Astrocyte (in vitro differentiated cells and primary cell): ENCODE measurements around the gene NISCH. TPM values are rescaled to one million over a fixed set of nuclear protein-coding genes. Genes with fewer than 3 reads are reported as not detected.
A peak's percentile ranks its signal among the peaks of the same experiment; 100 is the strongest.

Experiments used
- DNase-seq: peaks from one replicate; pipeline ENCODE4 v3.0.0-alpha.2; 2010; ENCODE audit warnings: low read depth
- FAIRE-seq: peaks from 2 replicates; lab custom pipeline; 2011; peaks lifted over from hg19 to GRCh38; lab: Jason Lieb, UNC
- H2AFZ ChIP-seq: 2 replicates; pipeline ENCODE4 v1.6.0; 2012; ENCODE audit warnings: low read depth, low read length, inconsistent platforms
- H3K27ac ChIP-seq: 2 replicates; pipeline ENCODE4 v1.5.1; 2011; ENCODE audit warnings: low read depth, low read length, inconsistent platforms
- H3K27me3 ChIP-seq: 2 replicates; pipeline ENCODE4 v1.6.0; 2011; ENCODE audit warnings: low read length, inconsistent platforms; ENCODE audit not compliant: insufficient read depth
- H3K36me3 ChIP-seq: 2 replicates; pipeline ENCODE4 v1.5.1; 2011; ENCODE audit warnings: low read length, inconsistent platforms; ENCODE audit not compliant: insufficient read depth
- H3K4me1 ChIP-seq: 2 replicates; pipeline ENCODE4 v1.5.1; 2011; ENCODE audit warnings: low read length, inconsistent platforms; ENCODE audit not compliant: insufficient read depth
- H3K4me2 ChIP-seq: 2 replicates; pipeline ENCODE4 v1.6.0; 2012; ENCODE audit warnings: low read length, inconsistent platforms
- H3K4me3 ChIP-seq: 2 replicates; pipeline ENCODE4 v1.5.1; 2011; ENCODE audit warnings: low read depth, mild to moderate bottlenecking, low read length, inconsistent platforms; ENCODE audit not compliant: insufficient read depth
- H3K79me2 ChIP-seq: 2 replicates; pipeline ENCODE4 v1.6.0; 2012; ENCODE audit warnings: mild to moderate bottlenecking, low read length, inconsistent platforms; ENCODE audit not compliant: insufficient read depth
- H3K9ac ChIP-seq: 2 replicates; pipeline ENCODE4 v1.6.0; 2012; ENCODE audit warnings: mild to moderate bottlenecking, low read length, inconsistent platforms
- H3K9me3 ChIP-seq: 2 replicates; pipeline ENCODE4 v1.5.1; 2012; ENCODE audit warnings: low read depth, mild to moderate bottlenecking, low read length, inconsistent platforms; ENCODE audit not compliant: insufficient read depth
- H4K20me1 ChIP-seq: 2 replicates; pipeline ENCODE4 v1.6.0; 2012; ENCODE audit warnings: low read length, inconsistent platforms; ENCODE audit not compliant: insufficient read depth
- H3K27ac Mint-ChIP-seq: one replicate; pipeline ENCODE4 v1.8.0; 2021; ENCODE audit warnings: mild to moderate bottlenecking, mixed read lengths; ENCODE audit not compliant: unreplicated experiment
- H3K27me3 Mint-ChIP-seq: one replicate; pipeline ENCODE4 v1.8.0; 2021; ENCODE audit warnings: low read depth, mixed read lengths; ENCODE audit not compliant: unreplicated experiment
- H3K36me3 Mint-ChIP-seq: one replicate; pipeline ENCODE4 v1.8.0; 2021; ENCODE audit warnings: low read depth, mixed read lengths; ENCODE audit not compliant: unreplicated experiment
- H3K4me1 Mint-ChIP-seq: one replicate; pipeline ENCODE4 v1.8.0; 2021; ENCODE audit warnings: low read depth, mixed read lengths; ENCODE audit not compliant: unreplicated experiment
- H3K4me3 Mint-ChIP-seq: one replicate; pipeline ENCODE4 v1.8.0; 2021; ENCODE audit warnings: mild to moderate bottlenecking, moderate library complexity, mixed read lengths; ENCODE audit not compliant: unreplicated experiment
- H3K9me3 Mint-ChIP-seq: one replicate; pipeline ENCODE4 v1.8.0; 2021; ENCODE audit warnings: mild to moderate bottlenecking, mixed read lengths; ENCODE audit not compliant: unreplicated experiment
- EZH2 ChIP-seq: IDR thresholded peaks from 2 replicates; pipeline ENCODE4 v1.6.1; 2012; ENCODE audit warnings: mild to moderate bottlenecking, low read length, inconsistent platforms; ENCODE audit not compliant: insufficient read depth
- total RNA-seq: library from RNA; stranded (reverse); gene quantifications from 2 replicates; pipeline ENCODE4 v1.2.1, GENCODE V29; 2021
- TF ChIP-seq, protein P1 (sequence below): IDR thresholded peaks from 2 replicates; pipeline ENCODE4 v1.5.1; 2011; ENCODE audit warnings: low read depth, mild to moderate bottlenecking, inconsistent platforms, low read length, moderate library complexity; ENCODE audit not compliant: insufficient read depth

The NISCH gene
- total RNA-seq, 1 donor from 2014 or later, result 118 TPM

DNA sequence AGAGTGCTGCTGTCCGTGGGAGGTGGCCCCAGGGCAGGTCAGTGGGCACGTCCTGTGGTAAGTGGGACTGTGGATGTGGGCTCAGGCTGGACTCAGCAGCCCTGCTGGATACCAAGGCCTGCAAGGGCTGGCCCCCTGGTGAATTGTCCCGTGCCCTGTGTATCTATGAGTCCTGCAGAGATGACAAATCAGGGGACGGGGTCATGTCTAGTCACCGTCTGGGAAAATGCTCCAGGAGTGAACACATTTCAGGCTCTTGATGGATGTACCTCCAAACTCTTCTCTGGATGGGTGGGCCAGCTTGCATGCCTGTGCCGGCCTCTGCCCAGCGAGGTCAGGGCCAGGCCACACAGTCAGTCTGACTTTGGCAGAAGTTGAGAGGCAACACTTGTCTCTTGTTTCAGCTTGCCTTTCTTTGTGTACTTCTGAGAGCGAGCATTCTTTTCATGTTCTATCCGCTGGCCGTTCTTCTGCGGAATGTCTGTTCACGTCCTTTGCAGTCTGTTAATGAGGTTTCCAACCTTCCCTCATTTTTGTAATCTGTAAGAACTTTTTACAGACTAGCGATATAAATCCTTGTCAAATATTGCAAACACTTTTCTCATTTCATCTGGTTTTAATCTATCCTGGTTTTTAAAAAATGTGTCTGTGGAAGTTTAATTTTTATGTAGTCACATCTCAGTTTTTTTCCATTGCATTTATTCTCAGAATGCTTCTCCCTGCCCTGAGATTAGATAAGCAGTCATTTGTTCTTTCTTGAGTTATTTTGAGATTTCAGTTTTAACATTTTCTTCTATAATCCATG is 28.4 kb downstream of the NISCH start:
- Histone ChIP-seq H4K20me1 (peaks cover 41% of the 10 kb centered on the region), H3K79me2 (no peaks in the 10 kb centered on the region), H3K4me2 (no peak overlapping the region), H3K9ac (no peak overlapping the region), H3K36me3 (peaks cover 24% of the 10 kb centered on the region), H3K4me1 (peaks cover 6% of the 10 kb centered on the region), H3K27ac (no peak overlapping the region), H3K9me3 (no peaks in the 10 kb centered on the region), H3K27me3 (no peaks in the 10 kb centered on the region), H3K4me3 (no peak overlapping the region), H2AFZ (no peak overlapping the region)
- Mint-ChIP-seq H3K4me3 (peak overlapping the region; percentile 20), H3K27me3 (no peaks in the 10 kb centered on the region), H3K9me3 (no peaks in the 10 kb centered on the region), H3K27ac (peak overlapping the region; percentile 85), H3K36me3 (peaks cover 27% of the 10 kb centered on the region), H3K4me1 (peaks cover 11% of the 10 kb centered on the region)
- TF ChIP-seq, protein P1, sequence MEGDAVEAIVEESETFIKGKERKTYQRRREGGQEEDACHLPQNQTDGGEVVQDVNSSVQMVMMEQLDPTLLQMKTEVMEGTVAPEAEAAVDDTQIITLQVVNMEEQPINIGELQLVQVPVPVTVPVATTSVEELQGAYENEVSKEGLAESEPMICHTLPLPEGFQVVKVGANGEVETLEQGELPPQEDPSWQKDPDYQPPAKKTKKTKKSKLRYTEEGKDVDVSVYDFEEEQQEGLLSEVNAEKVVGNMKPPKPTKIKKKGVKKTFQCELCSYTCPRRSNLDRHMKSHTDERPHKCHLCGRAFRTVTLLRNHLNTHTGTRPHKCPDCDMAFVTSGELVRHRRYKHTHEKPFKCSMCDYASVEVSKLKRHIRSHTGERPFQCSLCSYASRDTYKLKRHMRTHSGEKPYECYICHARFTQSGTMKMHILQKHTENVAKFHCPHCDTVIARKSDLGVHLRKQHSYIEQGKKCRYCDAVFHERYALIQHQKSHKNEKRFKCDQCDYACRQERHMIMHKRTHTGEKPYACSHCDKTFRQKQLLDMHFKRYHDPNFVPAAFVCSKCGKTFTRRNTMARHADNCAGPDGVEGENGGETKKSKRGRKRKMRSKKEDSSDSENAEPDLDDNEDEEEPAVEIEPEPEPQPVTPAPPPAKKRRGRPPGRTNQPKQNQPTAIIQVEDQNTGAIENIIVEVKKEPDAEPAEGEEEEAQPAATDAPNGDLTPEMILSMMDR, result no peak
- DNase-seq (peak; percentile 58), FAIRE-seq (no peak)

DNA sequence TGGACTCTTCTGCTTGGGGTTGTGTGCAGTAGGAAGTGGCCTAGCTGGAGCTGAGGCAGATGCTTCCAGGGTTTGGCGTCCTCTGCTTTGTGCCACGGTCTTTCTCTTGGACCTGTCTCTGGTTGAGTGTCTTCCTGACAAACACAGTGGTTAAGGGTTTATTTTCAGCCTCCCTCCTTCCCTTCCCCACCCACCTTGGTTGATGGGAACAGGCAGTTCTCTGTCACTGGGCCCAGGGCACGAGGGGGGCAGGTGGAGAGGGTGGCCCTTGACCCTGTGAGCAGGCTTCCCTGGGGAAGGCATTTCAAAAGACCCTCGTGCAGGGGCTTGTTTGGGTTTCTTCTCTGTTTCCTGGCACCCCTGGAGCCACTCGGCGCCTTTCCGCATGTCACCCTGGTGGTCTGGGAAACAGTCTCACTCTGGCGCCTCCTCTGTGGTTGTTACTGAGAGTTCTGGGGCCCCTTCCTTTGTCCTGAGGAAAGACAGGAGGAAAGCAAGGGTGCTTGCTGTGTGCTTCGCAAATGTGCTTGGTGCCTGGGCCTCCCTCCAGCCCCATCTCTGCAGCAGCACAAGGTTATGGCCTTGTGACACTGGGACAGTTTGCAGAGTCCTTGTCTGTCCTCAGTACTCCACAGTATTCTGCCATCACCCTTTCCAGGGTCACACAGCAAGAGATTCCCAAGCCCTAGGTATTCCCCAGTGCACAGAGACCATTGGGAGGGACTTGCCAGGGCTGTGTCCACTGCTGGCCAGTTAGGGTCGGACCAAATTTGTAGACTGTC is 29.5 kb downstream of the NISCH start:
- Histone ChIP-seq H3K27ac (no peak overlapping the region), H3K36me3 (peaks cover 26% of the 10 kb centered on the region), H2AFZ (no peak overlapping the region), H3K79me2 (no peaks in the 10 kb centered on the region), H4K20me1 (peaks cover 41% of the 10 kb centered on the region), H3K4me1 (peaks cover 6% of the 10 kb centered on the region), H3K9ac (no peak overlapping the region), H3K9me3 (no peaks in the 10 kb centered on the region), H3K4me3 (no peak overlapping the region), H3K27me3 (no peaks in the 10 kb centered on the region), H3K4me2 (no peak overlapping the region)
- peaks cover 11% of the 10 kb centered on the region for H3K4me1 Mint-ChIP-seq
- H3K36me3 Mint-ChIP-seq, result peaks cover 24% of the 10 kb centered on the region
- no peak for TF ChIP-seq EZH2
- TF ChIP-seq, protein P1, result no peak
- DNase-seq (no peak), FAIRE-seq (no peak)
- H3K27ac Mint-ChIP-seq, result no peak overlapping the region
- H3K27me3 Mint-ChIP-seq, result no peaks in the 10 kb centered on the region
- H3K9me3 Mint-ChIP-seq, result no peaks in the 10 kb centered on the region
- H3K4me3 Mint-ChIP-seq, result no peak overlapping the region
